Common myeloid progenitor, CD34-positive (primary cell): ENCODE data around the gene MTARC1.
A peak's percentile ranks its signal among the peaks of the same experiment; 100 is the strongest.

ENCODE experiments used
- CTCF ChIA-PET: fragments of 350-600 bp; sonication (Branson Sonifier 250); formaldehyde crosslinking; loops from one replicate; lab custom pipeline; 2021; ENCODE audit warnings: antibody characterized with exemption; lab: Charles Lee
- POLR2A ChIA-PET: fragments of 350-600 bp; sonication (Branson Sonifier 250); formaldehyde crosslinking; loops from one replicate; lab custom pipeline; 2021; ENCODE audit warnings: antibody characterized with exemption; lab: Charles Lee
- DNase-seq, 3 donors: peaks; one replicate each; pipeline versions ENCODE4 v3.0.0 to v3.0.0-alpha.2; 2013
- H3K27ac ChIP-seq, 2 experiments: 1 replicate in 1 of 2; 2 replicates in 1 of 2; pipeline ENCODE4 v1.7.0; 2013; ENCODE audit warnings: inconsistent platforms in 2 of 2, low read length in 2 of 2, mild to moderate bottlenecking in 2 of 2, low read depth in 1 of 2, moderate library complexity in 1 of 2; ENCODE audit not compliant: severe bottlenecking in 2 of 2, insufficient read depth in 1 of 2, poor library complexity in 1 of 2
- H3K27me3 ChIP-seq, 5 experiments: replicated peaks in 2 of 5; 1 replicate in 3 of 5; 2 replicates in 2 of 5; pipeline versions ENCODE4 v1.6.1 to v1.7.0; 2013; ENCODE audit warnings: low read length in 4 of 5, mild to moderate bottlenecking in 2 of 5, moderate library complexity in 2 of 5, inconsistent platforms in 1 of 5; ENCODE audit not compliant: insufficient read depth in 5 of 5, control insufficient read depth in 4 of 5
- H3K36me3 ChIP-seq, 4 experiments: 1 replicate in 2 of 4; 2 replicates in 2 of 4; pipeline versions ENCODE4 v1.6.1 to v1.7.0; 2013; ENCODE audit warnings: low read length in 3 of 4, control low read depth in 1 of 4, mild to moderate bottlenecking in 1 of 4; ENCODE audit not compliant: control insufficient read depth in 4 of 4, insufficient read depth in 4 of 4
- H3K4me1 ChIP-seq, 4 experiments: 1 replicate in 3 of 4; 2 replicates in 1 of 4; pipeline versions ENCODE4 v1.6.1 to v1.7.1; 2013; ENCODE audit warnings: low read length in 3 of 4, mild to moderate bottlenecking in 3 of 4, control low read depth in 1 of 4, inconsistent platforms in 1 of 4, moderate library complexity in 1 of 4; ENCODE audit not compliant: control insufficient read depth in 4 of 4, insufficient read depth in 4 of 4; ENCODE audit errors: control extremely low read depth in 1 of 4
- H3K4me3 ChIP-seq, 7 experiments: 1 replicate in 4 of 7; 2 replicates in 3 of 7; pipeline versions ENCODE4 v1.5.1 to v1.7.0; 2013; ENCODE audit warnings: mild to moderate bottlenecking in 7 of 7, low read length in 6 of 7, moderate library complexity in 6 of 7, inconsistent platforms in 2 of 7, low read depth in 2 of 7, control low read depth in 1 of 7; ENCODE audit not compliant: insufficient read depth in 4 of 7, control insufficient read depth in 1 of 7; ENCODE audit errors: extremely low read depth in 1 of 7
- H3K9me3 ChIP-seq, 5 experiments: 1 replicate in 4 of 5; 2 replicates in 1 of 5; pipeline versions ENCODE4 v1.6.1 to v1.7.1; 2013; ENCODE audit warnings: low read length in 4 of 5, mild to moderate bottlenecking in 2 of 5, inconsistent platforms in 1 of 5, low read depth in 1 of 5, moderate library complexity in 1 of 5; ENCODE audit not compliant: control insufficient read depth in 4 of 5, insufficient read depth in 2 of 5; ENCODE audit errors: control extremely low read depth in 1 of 5
- WGBS: methylation state at CpG from one replicate; pipeline ENCODE4 v1.1.5; 2013; ENCODE audit not compliant: insufficient coverage; 5-methylcytosine and 5-hydroxymethylcytosine counted together

MTARC1 gene

DNA sequence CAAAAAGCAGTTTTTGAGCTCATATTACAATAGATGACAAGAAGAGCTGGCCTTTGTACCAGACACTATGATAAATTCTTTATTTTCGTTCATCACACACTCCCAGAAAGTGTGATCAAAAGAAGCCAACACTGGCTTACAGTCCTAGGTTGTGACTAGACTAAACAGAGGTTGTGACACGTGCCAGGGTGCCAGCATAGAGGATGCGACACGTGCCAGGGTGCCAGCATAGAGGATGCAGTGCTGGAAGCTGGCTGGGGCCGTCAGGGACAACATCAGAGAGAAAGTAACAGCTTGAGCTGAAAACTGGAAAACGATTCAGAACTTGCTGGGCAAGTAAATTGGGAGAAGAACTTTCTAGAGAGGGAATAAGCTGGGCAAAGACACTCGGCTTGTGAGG, 2.2 kb downstream of the MTARC1 start:
- POLR2A ChIA-PET: no interaction called here
- Histone ChIP-seq H3K9me3 (no peaks in the 10 kb centered on the region), H3K4me3 (no peak overlapping the region), H3K27me3 (no peaks in the 10 kb centered on the region), H3K27ac (no peak overlapping the region), H3K36me3 (no peaks in the 10 kb centered on the region), H3K4me1 (peaks cover 4 to 21% (median 18%) of the 10 kb centered on the region in 4 experiments)
- no peak for DNase-seq
- CTCF ChIA-PET: interaction anchor here (1.2 to 2.7 kb wide), 7 partner anchors 11 to 32 kb away, joined by 3 to 13 read pairs (median 5); no protein-coding TSS in a partner anchor
- 99% methylated on average over 6 of the region's 7 CpGs for WGBS

DNA sequence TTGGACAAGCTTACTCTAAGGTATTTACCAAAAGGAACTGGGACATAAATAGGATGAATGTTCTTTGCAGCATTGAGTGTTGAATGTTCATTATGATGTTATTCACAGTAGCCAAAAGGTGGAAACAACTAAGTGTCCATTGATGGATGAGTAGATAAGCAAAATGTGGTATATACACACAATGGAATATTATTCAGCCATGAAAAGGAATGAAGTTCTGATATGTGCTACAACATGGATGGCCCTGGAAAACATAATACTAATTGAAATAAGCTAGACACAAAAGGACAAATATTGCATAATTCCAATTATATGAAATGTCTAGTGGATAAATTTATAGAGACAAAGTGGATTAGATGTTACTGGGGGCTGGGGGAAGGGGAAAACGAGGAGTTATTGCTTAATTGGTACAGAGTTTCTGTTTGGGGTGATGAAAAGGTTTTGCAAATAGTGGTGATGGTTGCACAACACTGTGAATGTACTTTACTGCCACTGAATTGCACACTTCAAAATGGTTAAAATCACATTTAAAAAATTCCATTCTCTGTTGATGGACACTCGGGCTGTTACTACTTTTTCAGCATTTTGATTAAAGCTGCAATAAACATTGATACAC, 2.9 kb downstream of the MTARC1 start:
- CTCF ChIA-PET: interaction anchor here (1.3 to 2.7 kb wide), 5 partner anchors 10 to 18 kb away, joined by 5 to 13 read pairs (median 5); no protein-coding TSS in a partner anchor
- no CpG with 5 or more reads among the region's 2 CpGs for WGBS
- POLR2A ChIA-PET: interaction anchor here (0.6 kb wide), 1 partner anchor 238 kb away, joined by 4 read pairs; no protein-coding TSS in a partner anchor
- Histone ChIP-seq H3K4me3 (peak overlapping the region in 1 of 7 experiments; percentile 37), H3K36me3 (no peaks in the 10 kb centered on the region), H3K4me1 (peaks cover 4 to 21% (median 18%) of the 10 kb centered on the region in 4 experiments), H3K9me3 (no peaks in the 10 kb centered on the region), H3K27me3 (no peaks in the 10 kb centered on the region), H3K27ac (no peak overlapping the region)
- no peak for DNase-seq

DNA sequence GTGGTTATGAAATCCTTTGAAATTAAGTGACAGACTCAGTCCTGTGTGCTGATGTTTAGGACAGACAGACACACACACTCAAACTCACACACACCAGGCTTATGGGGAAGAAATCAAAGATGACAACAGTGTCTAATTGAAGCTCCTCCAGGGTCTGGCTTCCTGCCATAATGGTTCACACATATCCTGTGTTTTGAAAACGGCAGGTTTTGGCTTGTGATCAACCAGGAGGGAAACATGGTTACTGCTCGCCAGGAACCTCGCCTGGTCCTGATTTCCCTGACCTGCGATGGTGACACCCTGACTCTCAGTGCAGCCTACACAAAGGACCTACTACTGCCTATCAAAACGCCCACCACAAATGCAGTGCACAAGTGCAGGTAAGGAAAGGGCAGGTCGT, 4.6 kb downstream of the MTARC1 start:
- 67% methylated on average over 4 of the region's 6 CpGs for WGBS
- Histone ChIP-seq H3K36me3 (no peaks in the 10 kb centered on the region), H3K4me1 (peaks cover 0 to 14% (median 13%) of the 10 kb centered on the region in 4 experiments), H3K9me3 (no peaks in the 10 kb centered on the region), H3K27me3 (no peaks in the 10 kb centered on the region), H3K27ac (no peak overlapping the region), H3K4me3 (no peak overlapping the region)
- no peak for DNase-seq
- CTCF ChIA-PET: interaction anchor here (1.2 kb wide), 1 partner anchor 10 kb away, joined by 4 read pairs; no protein-coding TSS in a partner anchor
- POLR2A ChIA-PET: no interaction called here

DNA sequence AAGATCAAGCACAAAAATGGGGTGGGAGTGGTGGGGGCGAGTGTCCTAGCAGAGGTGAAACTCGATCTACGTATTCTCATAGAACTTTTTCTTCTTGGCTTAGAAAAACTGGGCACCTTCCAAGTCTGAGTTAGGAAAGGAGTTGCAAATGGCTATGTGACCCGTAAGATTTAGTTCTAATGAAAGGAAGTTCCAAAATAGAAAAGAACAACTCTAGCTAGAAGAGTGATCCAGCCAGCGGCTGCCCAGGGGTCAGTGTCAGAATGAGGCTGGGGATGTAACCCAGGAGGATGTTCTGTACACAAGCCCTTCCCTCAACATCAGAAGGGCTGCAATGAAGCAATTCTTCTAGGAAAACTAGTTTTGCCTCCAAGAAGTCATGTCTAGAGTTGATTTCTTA, 5.2 kb downstream of the MTARC1 start:
- Histone ChIP-seq H3K9me3 (no peaks in the 10 kb centered on the region), H3K27ac (no peak overlapping the region), H3K36me3 (no peaks in the 10 kb centered on the region), H3K4me3 (no peak overlapping the region), H3K4me1 (peaks cover 0 to 8% (median 7%) of the 10 kb centered on the region in 4 experiments), H3K27me3 (no peaks in the 10 kb centered on the region)
- ChIA-PET CTCF (no interaction called here), POLR2A (no interaction called here)
- DNase-seq: no peak
- WGBS: 100% methylated on average over 4 of the region's 5 CpGs

DNA sequence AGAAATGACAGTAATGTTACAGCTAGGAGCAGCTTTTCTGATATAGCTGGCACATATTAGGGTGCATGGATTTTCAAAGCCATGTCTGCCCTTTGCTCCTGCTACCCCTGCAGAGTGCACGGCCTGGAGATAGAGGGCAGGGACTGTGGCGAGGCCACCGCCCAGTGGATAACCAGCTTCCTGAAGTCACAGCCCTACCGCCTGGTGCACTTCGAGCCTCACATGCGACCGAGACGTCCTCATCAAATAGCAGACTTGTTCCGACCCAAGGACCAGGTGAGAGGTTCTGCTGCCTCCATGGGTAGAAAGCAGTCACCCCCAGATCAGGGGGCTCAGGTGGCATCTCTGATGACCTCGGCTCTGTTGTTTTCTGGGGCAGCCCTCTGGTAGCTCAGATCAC, 9.8 kb downstream of the MTARC1 start:
- Histone ChIP-seq H3K9me3 (no peaks in the 10 kb centered on the region), H3K36me3 (no peaks in the 10 kb centered on the region), H3K27me3 (no peaks in the 10 kb centered on the region), H3K4me3 (no peak overlapping the region), H3K27ac (no peak overlapping the region), H3K4me1 (no peaks in the 10 kb centered on the region)
- CTCF ChIA-PET: interaction anchor here (1.6 kb wide), 1 partner anchor 21 kb away, joined by 4 read pairs; no protein-coding TSS in a partner anchor
- WGBS: 99% methylated on average over 6 of the region's 10 CpGs
- no peak for DNase-seq
- POLR2A ChIA-PET: no interaction called here

DNA sequence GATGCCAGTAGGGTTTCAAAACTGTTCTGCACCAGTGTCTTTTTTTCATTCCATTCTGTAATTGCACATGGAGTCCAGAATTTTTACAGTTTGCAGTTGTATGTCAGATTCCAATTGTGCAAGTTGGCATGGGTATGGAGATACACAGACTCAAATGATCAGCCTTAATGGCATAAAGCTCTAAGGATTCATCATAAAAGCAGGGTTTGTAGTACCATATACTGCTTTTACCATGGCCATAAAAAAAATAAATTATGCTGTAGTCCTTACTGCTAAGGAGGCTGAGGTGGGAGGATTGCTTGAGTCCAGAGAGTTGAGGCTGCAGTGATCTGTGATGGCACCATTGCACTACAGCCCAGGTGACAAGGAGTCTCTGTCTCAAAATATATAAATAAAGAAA, 10.3 kb downstream of the MTARC1 start:
- Histone ChIP-seq H3K27me3 (no peaks in the 10 kb centered on the region), H3K4me3 (no peak overlapping the region), H3K9me3 (no peaks in the 10 kb centered on the region), H3K4me1 (no peaks in the 10 kb centered on the region), H3K27ac (no peak overlapping the region), H3K36me3 (no peaks in the 10 kb centered on the region)
- ChIA-PET CTCF (interaction anchor here (1.6 kb wide), 1 partner anchor 22 kb away, joined by 4 read pairs; no protein-coding TSS in a partner anchor), POLR2A (no interaction called here)
- DNase-seq: no peak

DNA sequence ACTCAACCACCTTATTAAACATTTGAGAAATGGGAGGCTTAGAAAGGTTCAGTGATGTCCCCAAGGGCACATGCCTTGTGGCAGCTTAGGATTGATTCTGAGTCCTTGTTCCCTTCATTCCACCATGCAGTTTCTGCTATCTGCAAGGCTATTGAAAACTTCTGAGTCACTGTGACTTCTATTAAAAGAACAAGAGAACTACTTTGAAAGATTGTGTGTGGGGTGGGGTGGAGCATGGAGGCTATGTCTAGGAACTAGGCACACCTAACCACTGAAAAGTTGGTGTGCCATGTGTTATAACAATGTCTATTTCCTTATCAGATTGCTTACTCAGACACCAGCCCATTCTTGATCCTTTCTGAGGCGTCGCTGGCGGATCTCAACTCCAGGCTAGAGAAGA, 10.8 kb downstream of the MTARC1 start:
- ChIA-PET POLR2A (no interaction called here), CTCF (no interaction called here)

More for the DNA sequence above, 10.8 kb downstream of the MTARC1 start:
- no peaks in the 10 kb centered on the region for H3K9me3 ChIP-seq
- no peak overlapping the region for H3K27ac ChIP-seq
- no peaks in the 10 kb centered on the region for H3K4me1 ChIP-seq
- DNase-seq: no peak
- H3K4me3 ChIP-seq: no peak overlapping the region
- WGBS: 100% methylated on average over 3 of the region's 3 CpGs
- no peaks in the 10 kb centered on the region for H3K27me3 ChIP-seq
- no peaks in the 10 kb centered on the region for H3K36me3 ChIP-seq
